NCI-H1417 (cell line): ENCODE results near the gene CNTN2.

Experiments used
- DNase-seq, 3 experiments: peaks; one replicate each; lab custom pipeline; 2025; lab: John Stamatoyannopoulos, UW

Gene CNTN2

GRCh38 chr1:205018381-205018780, 24.6 kb upstream of the CNTN2 start:
- no peak for DNase-seq

DNA sequence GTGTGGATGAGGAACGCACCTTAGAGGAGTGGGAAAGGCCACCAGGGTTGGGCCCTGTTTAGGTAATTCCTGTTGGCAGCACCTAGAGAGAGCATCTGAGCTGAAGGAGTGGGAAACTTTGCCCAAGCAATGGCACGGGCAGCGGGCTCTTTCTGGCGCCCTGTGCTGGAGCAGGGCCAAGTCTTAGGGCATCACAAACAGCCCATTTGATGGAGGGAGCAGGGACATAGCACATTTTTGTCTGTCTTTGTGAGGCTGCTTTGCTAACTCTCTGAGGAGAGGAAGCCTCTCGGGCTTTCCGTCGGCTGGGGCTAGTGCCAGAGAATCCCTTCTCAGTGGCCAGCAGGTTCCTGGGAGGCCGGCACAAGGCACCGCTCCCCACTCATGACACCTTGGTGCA, 22.5 kb upstream of the CNTN2 start:
- no peak for DNase-seq

DNA sequence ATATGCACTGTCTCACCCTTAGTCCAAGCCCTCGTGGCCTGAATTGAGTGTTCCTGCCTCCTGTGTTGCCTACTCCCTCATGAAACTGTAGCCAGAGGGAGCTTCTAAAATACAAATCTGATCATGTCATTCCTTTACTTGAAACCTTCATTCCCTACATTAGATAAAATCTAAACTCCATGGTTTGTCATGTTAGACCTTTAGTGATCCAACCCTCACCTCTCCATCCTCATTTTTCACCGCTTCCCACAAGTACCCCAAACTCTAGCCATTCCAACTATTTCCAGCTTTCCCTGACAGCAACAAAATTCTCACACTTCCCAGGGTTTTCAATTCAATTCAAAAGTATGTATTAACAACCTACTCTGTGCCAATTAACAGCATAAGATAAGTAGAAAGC, 18.3 kb upstream of the CNTN2 start:
- DNase-seq: no peak

- no peak for DNase-seq
These were observed 17.8 kb upstream of the CNTN2 start for GRCh38 chr1:205025239-205025638.

GRCh38 chr1:205026181-205026580, 16.8 kb upstream of the CNTN2 start:
- DNase-seq: no peak

DNA sequence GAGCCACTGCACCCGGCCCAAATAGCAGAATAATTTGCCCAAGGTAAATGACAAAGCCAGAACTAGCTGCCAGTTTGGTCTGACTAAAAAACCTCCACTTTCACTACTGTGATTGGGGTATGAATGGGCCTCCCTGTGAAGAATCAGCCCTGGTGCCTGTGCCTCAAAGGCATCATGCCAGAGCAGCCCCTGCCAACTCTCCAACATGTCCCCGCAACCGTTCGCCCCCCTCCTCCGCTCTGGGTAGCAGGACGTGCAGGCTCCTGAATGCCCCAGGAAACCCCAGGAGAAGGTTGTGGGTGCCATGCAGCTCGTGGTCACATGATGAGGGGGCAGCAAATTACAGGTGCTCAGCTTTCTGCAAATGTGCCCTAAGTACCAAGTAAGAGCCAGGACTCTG, 14.6 kb upstream of the CNTN2 start:
- no peak for DNase-seq

DNA sequence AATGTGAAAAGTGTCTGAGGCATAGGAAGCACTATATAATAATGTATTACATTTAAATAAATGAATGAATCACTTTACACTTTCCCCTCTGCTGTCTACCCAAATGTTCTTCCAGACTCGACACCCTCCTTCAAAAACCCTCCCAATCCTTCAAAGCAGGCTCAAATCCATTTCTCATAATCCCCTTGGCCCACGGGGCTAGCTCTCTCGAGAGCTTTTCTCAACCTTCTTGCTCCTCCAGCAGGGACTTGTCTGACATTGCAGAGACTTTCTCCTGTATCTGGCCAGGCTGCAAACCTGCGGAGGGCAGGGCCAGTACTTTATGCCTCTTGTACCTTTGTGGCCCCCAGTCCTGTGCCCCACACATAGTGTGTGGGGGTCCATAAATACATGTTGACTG, 14.1 kb upstream of the CNTN2 start:
- no peak for DNase-seq

DNA sequence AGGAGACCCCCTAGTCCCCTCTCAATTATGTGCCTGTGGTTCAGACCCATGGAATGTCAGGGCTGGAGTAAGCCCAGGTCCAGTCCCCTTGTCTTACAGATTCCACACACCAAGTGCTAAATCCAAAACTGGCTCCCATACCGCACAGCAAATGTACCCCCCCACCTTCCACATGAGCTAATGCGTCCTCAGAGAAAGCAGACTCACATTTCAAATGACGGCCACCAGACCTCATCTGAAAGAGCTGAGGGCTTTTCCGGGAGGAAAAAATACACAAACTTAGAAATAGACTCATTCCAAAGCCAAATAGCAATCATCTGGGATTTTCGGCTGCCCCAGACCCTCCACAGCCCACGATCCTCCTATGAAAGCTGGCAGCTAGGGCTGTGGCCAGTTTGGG, 12.8 kb upstream of the CNTN2 start:
- DNase-seq: no peak

GRCh38 chr1:205030896-205031295, 12.1 kb upstream of the CNTN2 start:
- peak in 1 of 3 experiments; percentile 26 for DNase-seq

GRCh38 chr1:205032508-205032907, 10.5 kb upstream of the CNTN2 start:
- DNase-seq: no peak

DNA sequence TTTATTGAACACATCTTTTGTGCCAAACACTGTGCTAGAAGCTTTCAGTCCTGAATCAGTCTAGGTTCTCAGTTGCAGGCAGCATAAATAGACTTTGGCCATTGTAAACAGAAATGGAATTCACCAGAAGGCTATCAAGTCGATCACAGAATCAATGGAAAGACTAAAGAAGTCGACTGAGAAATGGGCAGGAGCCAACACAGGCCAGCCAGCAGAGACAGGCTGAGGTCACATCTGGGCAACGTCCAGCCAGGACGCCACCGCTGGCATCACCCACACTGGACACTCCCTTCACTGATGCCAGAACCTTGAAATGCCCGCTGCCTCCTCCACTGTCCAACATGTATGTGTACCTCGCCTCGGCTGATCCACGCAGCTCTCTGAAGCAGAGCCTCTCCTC, 5.5 kb upstream of the CNTN2 start:
- DNase-seq: no peak

- no peak for DNase-seq
These were observed 4.8 kb upstream of the CNTN2 start for GRCh38 chr1:205038132-205038786.

- DNase-seq: no peak
These were observed 1.9 kb upstream of the CNTN2 start for GRCh38 chr1:205041001-205041715.

GRCh38 chr1:205041998-205042910, 758 bp upstream of the CNTN2 start:
- no peak for DNase-seq

DNA sequence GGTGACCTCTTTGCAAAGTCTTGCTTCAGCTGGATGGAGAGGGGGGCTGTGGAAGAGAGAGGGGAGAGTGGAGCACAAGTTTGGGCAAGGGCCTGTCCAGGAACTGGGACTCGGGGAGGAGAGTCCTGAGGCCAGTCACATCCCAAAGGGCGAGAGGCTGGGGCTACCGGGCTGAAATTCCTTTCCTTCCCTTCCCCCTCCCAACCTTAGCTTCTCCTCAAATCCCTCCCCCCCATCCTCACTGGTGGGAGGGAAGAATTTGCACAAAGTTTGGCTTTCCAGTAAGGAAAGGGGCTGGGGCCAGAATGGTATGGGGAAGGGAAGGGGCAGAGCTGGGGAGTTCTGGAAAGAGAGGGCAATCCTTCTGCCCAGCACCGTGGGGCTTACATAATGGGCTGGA, 854 bp downstream of the CNTN2 start:
- DNase-seq: no peak

GRCh38 chr1:205044741-205045140, 1.7 kb downstream of the CNTN2 start:
- no peak for DNase-seq

DNA sequence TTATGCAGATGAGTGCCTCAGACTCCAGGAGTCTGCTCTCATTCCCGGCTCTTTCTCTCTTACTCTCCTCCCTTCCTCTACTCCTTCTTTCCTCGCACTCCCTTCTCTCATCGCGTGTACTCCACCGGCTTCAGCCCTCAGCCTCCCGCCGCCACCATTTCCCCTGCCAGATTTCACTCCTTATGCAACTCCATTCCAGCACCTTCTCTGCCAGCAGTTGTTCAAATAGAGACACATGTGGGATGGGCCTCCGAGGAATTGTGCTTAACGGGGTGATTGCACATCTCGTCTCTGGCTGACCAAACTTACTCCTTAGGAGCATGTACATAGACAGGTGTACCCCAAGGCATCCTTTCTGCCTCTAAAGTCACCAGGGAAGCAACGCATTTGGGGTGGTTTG, 2.1 kb downstream of the CNTN2 start:
- DNase-seq: no peak

DNA sequence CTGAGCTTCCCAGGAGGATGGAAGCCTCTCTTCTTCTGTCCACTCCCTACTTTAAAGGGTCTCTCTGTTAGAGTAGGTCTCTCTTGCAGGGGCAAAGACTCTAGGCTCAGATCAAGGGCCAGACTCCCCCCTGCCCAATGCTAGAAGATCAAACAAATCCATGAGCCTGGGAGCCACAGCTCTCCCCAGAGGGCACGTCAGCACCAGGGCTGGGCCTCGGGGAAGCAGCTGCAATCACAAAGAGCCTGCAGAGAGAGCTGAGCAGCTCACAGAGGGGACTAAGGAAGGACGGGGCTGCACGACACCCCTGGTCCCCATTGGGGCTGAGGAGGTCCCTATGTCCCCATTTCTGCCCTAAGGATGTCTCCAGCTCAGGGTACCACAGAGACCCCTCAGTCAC, 3.9 kb downstream of the CNTN2 start:
- DNase-seq: no peak

GRCh38 chr1:205047764-205048231, 4.8 kb downstream of the CNTN2 start:
- no peak for DNase-seq

DNA sequence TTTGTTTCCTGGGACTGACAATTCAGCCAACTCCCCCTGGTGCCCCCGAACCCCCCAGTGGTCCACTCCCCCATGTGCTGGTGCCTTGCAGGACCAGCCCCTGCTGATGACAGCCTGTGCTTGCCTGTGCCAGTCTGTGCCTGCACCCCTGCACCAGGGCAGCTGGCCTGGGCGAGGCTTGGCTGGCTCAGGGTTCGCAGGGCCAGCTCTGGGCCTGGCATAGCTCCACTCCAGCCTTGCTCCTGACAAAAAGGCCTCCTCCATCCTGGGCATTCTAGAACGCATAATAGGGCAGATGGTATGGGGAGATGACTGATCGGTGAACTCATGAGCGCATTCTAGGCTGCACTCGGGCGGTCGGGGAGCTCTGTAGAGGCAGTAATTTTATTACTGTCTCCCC, 5.4 kb downstream of the CNTN2 start:
- no peak for DNase-seq

DNA sequence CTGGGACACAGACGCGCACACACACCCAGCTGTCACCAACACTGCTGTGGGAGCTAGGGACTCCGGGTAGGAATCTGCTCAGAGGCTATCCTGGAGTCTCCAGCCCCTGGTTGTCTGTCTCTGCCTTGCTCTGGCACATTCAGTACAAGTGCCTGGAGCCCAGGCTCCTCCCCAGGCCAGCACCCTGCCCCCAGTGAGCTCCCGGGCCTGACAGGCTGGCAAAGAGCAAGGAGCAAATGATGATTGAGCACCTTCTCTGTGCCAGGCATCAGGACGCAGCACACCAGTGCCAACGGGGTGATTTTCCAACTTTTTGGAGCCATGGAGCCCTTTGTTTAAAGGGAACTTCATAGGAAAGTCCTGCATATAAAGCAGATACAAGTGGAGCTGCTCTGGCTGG, 6.5 kb downstream of the CNTN2 start:
- DNase-seq: no peak

GRCh38 chr1:205052690-205053089, 9.7 kb downstream of the CNTN2 start:
- peak in 2 of 3 experiments; percentile 11 to 58 for DNase-seq

GRCh38 chr1:205053296-205053695, 10.3 kb downstream of the CNTN2 start:
- DNase-seq: no peak
